Endothelial cell of umbilical vein (primary cell): ENCODE results near the gene OPCML.

Experiments
- CTCF ChIP-seq, 2 donors: IDR thresholded peaks; 1 replicate in 1 of 2; 2 replicates in 1 of 2; pipeline ENCODE4 v1.5.1; 2011; ENCODE audit warnings: low read length in 2 of 2, mild to moderate bottlenecking in 2 of 2, moderate library complexity in 2 of 2, control low read depth in 1 of 2, inconsistent platforms in 1 of 2, low read depth in 1 of 2; ENCODE audit not compliant: insufficient read depth in 1 of 2; ENCODE audit errors: extremely low read depth in 1 of 2
- EZH2 ChIP-seq: IDR thresholded peaks from 2 replicates; pipeline ENCODE4 v1.6.1; 2012; ENCODE audit warnings: borderline replicate concordance, low read depth, mild to moderate bottlenecking, moderate library complexity, low read length, inconsistent platforms; ENCODE audit not compliant: severe bottlenecking
- MAX ChIP-seq: IDR thresholded peaks from 2 replicates; pipeline ENCODE4 v1.6.1; 2011; ENCODE audit not compliant: insufficient read depth, insufficient read length
- MYC ChIP-seq: IDR thresholded peaks from one replicate; pipeline ENCODE4 v1.6.1; 2011; ENCODE audit warnings: mild to moderate bottlenecking, low read depth, low read length
- POLR2A ChIP-seq: IDR thresholded peaks from 2 replicates; pipeline ENCODE4 v1.6.1; 2012; ENCODE audit warnings: low read depth, mild to moderate bottlenecking, control low read depth, low read length
- POLR2AphosphoS5 ChIP-seq: IDR thresholded peaks from 2 replicates; pipeline ENCODE4 v1.6.1; 2012; ENCODE audit warnings: low read depth, mild to moderate bottlenecking, control low read depth, low read length, moderate library complexity; ENCODE audit not compliant: insufficient read depth

GRCh38 chr11:133306019-133306418, 226.3 kb downstream of the OPCML start:
- no peak for TF ChIP-seq POLR2A
- no peak for TF ChIP-seq MYC
- no peak for TF ChIP-seq MAX
- no peak for TF ChIP-seq CTCF (IDR thresholded peaks at IDR 0.05; ENCODE audit: extremely low read depth in 1 of 2, insufficient read depth in 1 of 2, low read depth in 1 of 2, low read length in 2 of 2)
- no peak for TF ChIP-seq EZH2
- no peak for TF ChIP-seq POLR2AphosphoS5
